ENCODE measurements around the gene ZNF555. TPM values are rescaled to one million over a fixed set of nuclear protein-coding genes. Genes with fewer than 3 reads are reported as not detected.

The ZNF555 gene
- total and polyA plus RNA-seq, 2 donors: 4.2 TPM

DNA sequence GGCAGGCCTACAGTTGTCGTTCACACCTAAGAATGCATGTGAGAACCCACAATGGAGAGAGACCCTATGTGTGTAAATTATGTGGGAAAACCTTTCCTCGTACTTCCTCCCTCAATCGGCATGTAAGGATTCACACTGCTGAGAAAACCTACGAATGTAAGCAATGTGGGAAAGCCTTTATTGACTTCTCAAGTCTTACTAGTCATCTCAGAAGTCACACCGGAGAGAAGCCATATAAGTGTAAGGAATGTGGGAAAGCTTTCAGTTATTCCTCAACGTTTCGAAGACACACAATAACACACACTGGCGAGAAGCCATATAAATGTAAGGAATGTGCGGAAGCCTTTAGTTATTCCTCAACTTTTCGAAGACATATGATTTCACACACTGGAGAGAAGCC, 11.3 kb downstream of the ZNF555 start:
- Histone ChIP-seq H3K36me3 (ENCODE audit: control insufficient read depth in 2 of 2, insufficient read depth in 2 of 2, low read length in 1 of 2) (peaks cover 27 to 29% of the 10 kb centered on the region in 2 donors), H3K4me1 (ENCODE audit: control insufficient read depth in 2 of 2, insufficient read depth in 2 of 2, low read length in 2 of 2) (peaks cover 7 to 11% of the 10 kb centered on the region in 2 donors), H3K27me3 (ENCODE audit: control insufficient read depth in 2 of 2, insufficient read depth in 1 of 2, low read length in 1 of 2) (no peaks in the 10 kb centered on the region), H3K4me3 (ENCODE audit: low read length in 2 of 2) (no peak overlapping the region), H3K27ac (ENCODE audit: low read depth in 1 of 2, low read length in 1 of 2) (no peak overlapping the region), H3K9me3 (ENCODE audit: control insufficient read depth in 2 of 2, insufficient read depth in 1 of 2, low read length in 1 of 2) (peaks cover 14 to 38% of the 10 kb centered on the region in 2 donors)
- 99% methylated on average over 10 of the region's 10 CpGs for WGBS
- no peak for DNase-seq (ENCODE audit: low read depth in 6 of 9, low spot score in 9 of 9)

DNA sequence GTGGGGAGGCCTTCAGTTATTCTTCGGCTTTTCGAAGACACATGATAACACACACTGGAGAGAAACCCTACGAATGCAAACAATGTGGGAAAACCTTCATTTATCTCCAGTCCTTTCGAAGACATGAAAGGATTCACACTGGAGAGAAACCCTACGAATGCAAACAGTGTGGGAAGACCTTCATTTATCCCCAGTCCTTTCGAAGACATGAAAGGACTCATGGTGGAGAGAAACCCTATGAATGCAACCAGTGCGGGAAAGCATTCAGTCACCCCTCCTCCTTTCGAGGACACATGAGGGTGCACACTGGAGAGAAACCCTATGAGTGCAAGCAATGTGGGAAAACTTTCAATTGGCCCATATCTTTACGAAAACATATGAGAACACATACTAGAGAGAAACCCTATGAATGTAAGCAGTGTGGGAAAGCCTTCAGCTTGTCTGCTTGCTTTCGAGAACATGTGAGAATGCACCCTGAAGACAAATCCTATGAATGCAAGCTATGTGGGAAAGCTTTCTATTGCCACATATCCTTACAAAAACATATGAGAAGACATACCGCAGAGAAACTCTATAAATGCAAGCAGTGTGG, 11.8 kb downstream of the ZNF555 start:
- H3K27me3 ChIP-seq (ENCODE audit: control insufficient read depth in 2 of 2, insufficient read depth in 1 of 2, low read length in 1 of 2): no peaks in the 10 kb centered on the region
- 97% methylated on average over 11 of the region's 11 CpGs for WGBS
- H3K27ac ChIP-seq (ENCODE audit: low read depth in 1 of 2, low read length in 1 of 2): no peak overlapping the region
- H3K4me1 ChIP-seq (ENCODE audit: control insufficient read depth in 2 of 2, insufficient read depth in 2 of 2, low read length in 2 of 2): peaks cover 7 to 14% of the 10 kb centered on the region in 2 donors
- H3K9me3 ChIP-seq (ENCODE audit: control insufficient read depth in 2 of 2, insufficient read depth in 1 of 2, low read length in 1 of 2): peaks cover 14 to 37% of the 10 kb centered on the region in 2 donors
- H3K4me3 ChIP-seq (ENCODE audit: low read length in 2 of 2): no peak overlapping the region
- DNase-seq (ENCODE audit: low read depth in 6 of 9, low spot score in 9 of 9): no peak
- peaks cover 27 to 29% of the 10 kb centered on the region in 2 donors for H3K36me3 ChIP-seq (ENCODE audit: control insufficient read depth in 2 of 2, insufficient read depth in 2 of 2, low read length in 1 of 2)

DNA sequence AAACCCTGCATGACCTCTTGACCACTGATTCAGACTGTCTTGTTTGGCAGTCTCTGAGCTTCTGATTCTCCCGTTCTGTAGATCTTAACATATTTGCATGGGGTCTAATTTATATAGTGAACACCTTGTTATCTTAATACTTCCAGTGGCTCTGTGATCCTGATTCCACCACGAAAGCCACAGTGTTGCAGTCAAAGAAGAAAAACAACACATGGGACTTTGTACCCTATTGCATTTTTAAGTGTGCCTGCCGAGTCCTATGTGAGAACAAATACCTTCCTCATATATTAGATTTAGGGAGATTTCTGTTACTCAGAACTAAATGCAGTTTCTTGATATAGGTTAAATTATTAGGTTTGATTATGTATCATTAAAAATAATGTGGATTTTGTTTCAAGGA, 13.6 kb downstream of the ZNF555 start:
- Histone ChIP-seq H3K27ac (ENCODE audit: low read depth in 1 of 2, low read length in 1 of 2) (no peak overlapping the region), H3K9me3 (ENCODE audit: control insufficient read depth in 2 of 2, insufficient read depth in 1 of 2, low read length in 1 of 2) (peaks cover 14 to 46% of the 10 kb centered on the region in 2 donors), H3K27me3 (ENCODE audit: control insufficient read depth in 2 of 2, insufficient read depth in 1 of 2, low read length in 1 of 2) (peaks cover 0 to 5% of the 10 kb centered on the region in 2 donors), H3K36me3 (ENCODE audit: control insufficient read depth in 2 of 2, insufficient read depth in 2 of 2, low read length in 1 of 2) (peaks cover 27 to 29% of the 10 kb centered on the region in 2 donors), H3K4me3 (ENCODE audit: low read length in 2 of 2) (no peak overlapping the region), H3K4me1 (ENCODE audit: control insufficient read depth in 2 of 2, insufficient read depth in 2 of 2, low read length in 2 of 2) (peaks cover 7 to 14% of the 10 kb centered on the region in 2 donors)
- DNase-seq (ENCODE audit: low read depth in 6 of 9, low spot score in 9 of 9): no peak
- WGBS: 84% methylated on average over 3 of the region's 3 CpGs

DNA sequence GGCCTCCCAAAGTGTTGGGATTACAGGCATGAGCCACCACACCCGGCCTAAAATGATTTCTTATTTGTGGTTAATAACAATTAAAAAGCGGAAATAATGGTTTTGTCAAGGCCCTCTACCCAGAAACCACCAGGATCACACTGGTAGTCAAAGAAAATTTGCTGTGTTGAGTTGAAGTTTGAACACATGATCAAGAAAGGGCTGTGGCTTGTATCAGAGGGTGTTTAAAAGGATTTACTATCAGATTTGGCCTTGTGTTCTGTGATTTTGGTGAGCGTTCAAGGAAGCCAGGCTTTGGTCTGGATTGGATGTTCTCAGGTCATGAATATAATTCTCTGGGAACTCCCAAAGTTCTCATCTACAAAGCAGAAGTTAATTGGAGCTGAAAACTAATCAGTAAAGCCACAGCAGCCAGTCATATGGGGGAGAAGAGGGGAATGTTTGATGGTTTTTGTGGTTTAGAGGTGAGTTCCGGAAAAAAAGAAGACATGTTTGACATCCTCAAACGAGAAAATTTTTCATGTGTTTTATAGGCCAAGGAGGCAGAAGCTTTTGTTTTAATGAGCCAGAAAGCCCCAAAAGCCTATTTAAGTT, 15.3 kb downstream of the ZNF555 start:
- H3K36me3 ChIP-seq (ENCODE audit: control insufficient read depth in 2 of 2, insufficient read depth in 2 of 2, low read length in 1 of 2): peaks cover 20 to 23% of the 10 kb centered on the region in 2 donors
- H3K4me3 ChIP-seq (ENCODE audit: low read length in 2 of 2): no peak overlapping the region
- peak in 8 of 9 donors; percentile 38 to 84 (median 59) for DNase-seq (ENCODE audit: low read depth in 6 of 9, low spot score in 9 of 9)
- no peak overlapping the region for H3K27ac ChIP-seq (ENCODE audit: low read depth in 1 of 2, low read length in 1 of 2)
- H3K27me3 ChIP-seq (ENCODE audit: control insufficient read depth in 2 of 2, insufficient read depth in 1 of 2, low read length in 1 of 2): peaks cover 0 to 5% of the 10 kb centered on the region in 2 donors
- WGBS: 37% methylated on average over 5 of the region's 5 CpGs
- peaks cover 14 to 42% of the 10 kb centered on the region in 2 donors for H3K9me3 ChIP-seq (ENCODE audit: control insufficient read depth in 2 of 2, insufficient read depth in 1 of 2, low read length in 1 of 2)
- H3K4me1 ChIP-seq (ENCODE audit: control insufficient read depth in 2 of 2, insufficient read depth in 2 of 2, low read length in 2 of 2): peaks cover 7 to 14% of the 10 kb centered on the region in 2 donors

DNA sequence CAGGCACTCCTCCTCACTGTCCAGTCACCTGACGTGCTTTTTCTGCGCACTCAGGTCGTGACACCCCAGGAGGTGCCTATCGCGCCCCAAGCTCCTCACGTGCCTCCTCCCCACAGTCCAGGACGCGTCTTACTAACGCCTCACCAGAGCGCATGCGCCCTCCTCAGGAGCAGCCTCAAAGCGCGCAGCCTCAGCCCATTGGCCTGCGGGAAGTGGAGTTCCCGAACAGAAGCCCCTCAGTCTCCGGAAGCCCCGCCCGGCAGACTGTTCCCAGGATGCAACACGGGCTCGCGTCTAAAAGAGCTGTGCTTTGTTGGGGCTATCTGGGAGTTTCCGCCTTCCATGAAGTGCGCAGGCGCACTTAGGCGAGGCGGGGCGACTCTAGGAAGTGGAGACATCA, 17.6 kb downstream of the ZNF555 start:
- Histone ChIP-seq H3K4me1 (ENCODE audit: control insufficient read depth in 2 of 2, insufficient read depth in 2 of 2, low read length in 2 of 2) (peaks cover 7 to 14% of the 10 kb centered on the region in 2 donors), H3K36me3 (ENCODE audit: control insufficient read depth in 2 of 2, insufficient read depth in 2 of 2, low read length in 1 of 2) (peaks cover 0 to 6% of the 10 kb centered on the region in 2 donors), H3K4me3 (ENCODE audit: low read length in 2 of 2) (no peak overlapping the region), H3K27ac (ENCODE audit: low read depth in 1 of 2, low read length in 1 of 2) (no peak overlapping the region), H3K27me3 (ENCODE audit: control insufficient read depth in 2 of 2, insufficient read depth in 1 of 2, low read length in 1 of 2) (peaks cover 0 to 5% of the 10 kb centered on the region in 2 donors), H3K9me3 (ENCODE audit: control insufficient read depth in 2 of 2, insufficient read depth in 1 of 2, low read length in 1 of 2) (peaks cover 0 to 24% of the 10 kb centered on the region in 2 donors)
- no peak for DNase-seq (ENCODE audit: low read depth in 6 of 9, low spot score in 9 of 9)
- WGBS: 88% methylated on average over 27 of the region's 27 CpGs

DNA sequence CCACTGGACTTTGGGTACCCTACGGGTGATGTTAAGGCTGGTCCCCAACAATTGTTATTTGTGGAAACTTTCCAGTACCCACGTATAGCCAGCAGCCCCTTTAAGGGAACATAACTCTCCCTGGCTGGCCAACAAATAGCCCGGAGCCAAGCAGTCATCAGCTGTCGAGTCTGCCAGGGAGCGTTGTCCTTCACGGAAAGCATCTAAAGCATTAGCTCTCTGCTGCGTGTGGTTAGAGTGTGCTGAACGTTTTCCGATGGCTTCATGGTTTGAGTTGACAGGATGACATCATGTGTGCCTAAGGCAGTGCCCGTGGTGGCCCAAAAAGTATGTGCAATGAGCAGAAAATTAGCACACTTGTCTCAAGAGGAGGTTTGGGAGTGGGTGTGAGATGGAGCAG, 22.5 kb downstream of the ZNF555 start:
- H3K4me1 ChIP-seq (ENCODE audit: control insufficient read depth in 2 of 2, insufficient read depth in 2 of 2, low read length in 2 of 2): peaks cover 0 to 3% of the 10 kb centered on the region in 2 donors
- H3K27me3 ChIP-seq (ENCODE audit: control insufficient read depth in 2 of 2, insufficient read depth in 1 of 2, low read length in 1 of 2): peaks cover 0 to 4% of the 10 kb centered on the region in 2 donors
- 93% methylated on average over 10 of the region's 10 CpGs for WGBS
- no peak for DNase-seq (ENCODE audit: low read depth in 6 of 9, low spot score in 9 of 9)
- peaks cover 0 to 23% of the 10 kb centered on the region in 2 donors for H3K9me3 ChIP-seq (ENCODE audit: control insufficient read depth in 2 of 2, insufficient read depth in 1 of 2, low read length in 1 of 2)
- H3K36me3 ChIP-seq (ENCODE audit: control insufficient read depth in 2 of 2, insufficient read depth in 2 of 2, low read length in 1 of 2): no peaks in the 10 kb centered on the region
- H3K27ac ChIP-seq (ENCODE audit: low read depth in 1 of 2, low read length in 1 of 2): no peak overlapping the region
- no peak overlapping the region for H3K4me3 ChIP-seq (ENCODE audit: low read length in 2 of 2)

DNA sequence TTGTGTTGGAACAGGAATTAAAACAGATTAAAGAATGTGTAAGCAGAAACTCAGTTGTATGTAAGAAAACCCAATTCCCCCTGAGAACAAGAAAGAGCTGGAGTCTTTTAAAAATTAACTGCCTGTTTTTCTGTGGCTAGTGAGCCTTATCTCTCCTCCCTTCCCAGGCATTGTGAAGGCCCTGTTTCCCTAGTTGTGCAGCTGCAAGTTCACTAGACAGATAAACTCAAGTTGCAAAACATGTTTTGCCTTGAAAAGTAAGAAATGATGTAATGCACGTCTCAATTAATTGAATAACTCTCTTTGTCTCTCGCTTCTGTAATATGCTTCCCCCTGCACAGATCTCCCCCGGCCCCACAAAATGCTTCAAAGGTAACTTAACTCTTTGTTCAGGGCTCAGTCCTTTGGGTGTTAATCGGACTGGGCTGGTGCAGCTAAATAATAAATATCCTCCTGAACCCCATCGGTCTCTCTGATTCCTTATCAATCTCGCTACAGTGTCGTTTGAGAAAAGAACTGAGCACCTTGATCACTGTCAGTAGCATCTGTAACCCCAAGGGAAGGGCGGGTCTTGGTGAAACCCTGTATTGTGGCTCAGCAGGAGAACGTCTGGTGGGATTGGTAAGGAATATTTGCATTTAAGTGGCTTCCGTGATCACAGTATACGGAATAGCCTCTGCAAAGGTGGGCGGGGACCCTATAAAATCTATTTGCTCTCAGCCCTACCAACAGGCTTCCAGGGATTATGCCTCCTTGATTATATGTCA, 24.2 kb downstream of the ZNF555 start:
- no peak for DNase-seq (ENCODE audit: low read depth in 6 of 9, low spot score in 9 of 9)
- Histone ChIP-seq H3K9me3 (ENCODE audit: control insufficient read depth in 2 of 2, insufficient read depth in 1 of 2, low read length in 1 of 2) (peaks cover 0 to 28% of the 10 kb centered on the region in 2 donors), H3K27me3 (ENCODE audit: control insufficient read depth in 2 of 2, insufficient read depth in 1 of 2, low read length in 1 of 2) (no peaks in the 10 kb centered on the region), H3K36me3 (ENCODE audit: control insufficient read depth in 2 of 2, insufficient read depth in 2 of 2, low read length in 1 of 2) (no peaks in the 10 kb centered on the region), H3K4me1 (ENCODE audit: control insufficient read depth in 2 of 2, insufficient read depth in 2 of 2, low read length in 2 of 2) (peaks cover 0 to 3% of the 10 kb centered on the region in 2 donors), H3K27ac (ENCODE audit: low read depth in 1 of 2, low read length in 1 of 2) (no peak overlapping the region), H3K4me3 (ENCODE audit: low read length in 2 of 2) (no peak overlapping the region)
- 35% methylated on average over 12 of the region's 12 CpGs for WGBS

DNA sequence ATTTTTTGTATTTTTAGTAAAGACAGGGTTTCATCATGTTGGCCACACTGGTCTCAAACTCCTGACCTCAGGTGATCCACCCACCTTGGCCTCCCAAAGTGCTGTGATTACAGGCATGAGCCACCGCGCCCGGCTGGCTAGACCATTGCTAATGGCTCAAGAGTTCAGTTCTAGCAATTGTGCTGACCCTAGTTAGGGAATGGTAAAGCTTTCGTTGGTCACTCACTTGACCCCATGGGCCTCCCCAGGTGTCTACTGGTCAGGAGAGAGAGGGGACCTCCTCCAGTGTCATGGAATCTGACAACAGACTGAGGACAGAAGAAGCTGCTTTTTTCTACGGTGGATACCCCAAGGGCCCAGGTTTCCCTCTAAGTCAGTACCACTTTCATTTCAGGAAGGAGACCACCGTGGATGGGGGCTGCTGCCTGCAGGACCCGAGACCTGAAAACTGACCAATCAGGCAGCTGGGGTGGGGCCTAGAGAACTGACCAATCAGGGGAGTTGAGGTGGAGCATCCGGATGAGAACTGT, 25.3 kb downstream of the ZNF555 start:
- Histone ChIP-seq H3K4me3 (ENCODE audit: low read length in 2 of 2) (no peak overlapping the region), H3K4me1 (ENCODE audit: control insufficient read depth in 2 of 2, insufficient read depth in 2 of 2, low read length in 2 of 2) (peaks cover 0 to 3% of the 10 kb centered on the region in 2 donors), H3K36me3 (ENCODE audit: control insufficient read depth in 2 of 2, insufficient read depth in 2 of 2, low read length in 1 of 2) (no peaks in the 10 kb centered on the region), H3K9me3 (ENCODE audit: control insufficient read depth in 2 of 2, insufficient read depth in 1 of 2, low read length in 1 of 2) (peaks cover 0 to 28% of the 10 kb centered on the region in 2 donors), H3K27ac (ENCODE audit: low read depth in 1 of 2, low read length in 1 of 2) (no peak overlapping the region), H3K27me3 (ENCODE audit: control insufficient read depth in 2 of 2, insufficient read depth in 1 of 2, low read length in 1 of 2) (no peaks in the 10 kb centered on the region)
- 78% methylated on average over 8 of the region's 8 CpGs for WGBS
- no peak for DNase-seq (ENCODE audit: low read depth in 6 of 9, low spot score in 9 of 9)
